ENCODE data around the gene TGIF1.

TGIF1 gene

GRCh38 chr18:3482258-3482657 lies 32.3 kb downstream of the TGIF1 start:
- DNase-seq (ENCODE audit: low read depth) = no peak

GRCh38 chr18:3485153-3486149 lies 35.5 kb downstream of the TGIF1 start:
- DNase-seq (ENCODE audit: low read depth) = no peak

- DNase-seq (ENCODE audit: low read depth) = no peak
Measured at GRCh38 chr18:3486512-3486911, 36.5 kb downstream of the TGIF1 start.

GRCh38 chr18:3489462-3489861 lies 39.5 kb downstream of the TGIF1 start:
- no peak for DNase-seq (ENCODE audit: low read depth)

- DNase-seq (ENCODE audit: low read depth) = no peak
Measured at GRCh38 chr18:3491981-3492555, 42.1 kb downstream of the TGIF1 start.

GRCh38 chr18:3492721-3493120 lies 42.7 kb downstream of the TGIF1 start:
- no peak for DNase-seq (ENCODE audit: low read depth)

- no peak for DNase-seq (ENCODE audit: low read depth)
Measured at GRCh38 chr18:3493501-3494244, 43.7 kb downstream of the TGIF1 start.

GRCh38 chr18:3494245-3494526 lies 44.2 kb downstream of the TGIF1 start:
- no peak for DNase-seq (ENCODE audit: low read depth)

- no peak for DNase-seq (ENCODE audit: low read depth)
Measured at GRCh38 chr18:3494569-3494968, 44.6 kb downstream of the TGIF1 start.

GRCh38 chr18:3495691-3496430 lies 45.9 kb downstream of the TGIF1 start:
- DNase-seq (ENCODE audit: low read depth) = no peak

GRCh38 chr18:3498698-3499471 lies 48.9 kb downstream of the TGIF1 start:
- DNase-seq (ENCODE audit: low read depth) = no peak

- no peak for DNase-seq (ENCODE audit: low read depth)
Measured at GRCh38 chr18:3499501-3499900, 49.5 kb downstream of the TGIF1 start.

- DNase-seq (ENCODE audit: low read depth) = no peak
Measured at GRCh38 chr18:3500016-3500415, 50.0 kb downstream of the TGIF1 start.

GRCh38 chr18:3502650-3503049 lies 52.7 kb downstream of the TGIF1 start:
- DNase-seq (ENCODE audit: low read depth) = no peak

- DNase-seq (ENCODE audit: low read depth) = no peak
Measured at GRCh38 chr18:3504637-3505036, 54.7 kb downstream of the TGIF1 start.

GRCh38 chr18:3508576-3509549 lies 58.9 kb downstream of the TGIF1 start:
- no peak for DNase-seq (ENCODE audit: low read depth)
